NCI-H2029 treated with DMSO at 0.1 percent for 48 hours (cell line): Measurements from ENCODE around the gene TRIM38.
"Not testable (repeated sequence)": the region's sequence is repeated elsewhere in the genome, so short reads cannot be mapped to it uniquely, and the experiment has no call there.

Experiments used
- DNase-seq: peaks from one replicate; lab custom pipeline; 2025; lab: John Stamatoyannopoulos, UW

The TRIM38 gene

GRCh38 chr6:25962149-25963127, at the start of gene TRIM38:
Gene TRIM38, plus strand, starts transcription at chr6:25962802. Its CDS starts 3,721 bp downstream, at chr6:25966523.
- peak; percentile 28 for DNase-seq

- DNase-seq = no peak
These were observed 48.9 kb upstream of the TRIM38 start for GRCh38 chr6:25913741-25914140.

- DNase-seq = no peak
These were observed 46.3 kb upstream of the TRIM38 start for GRCh38 chr6:25916330-25916729.

- DNase-seq = no peak
These were observed 45.7 kb upstream of the TRIM38 start for GRCh38 chr6:25916789-25917490.

GRCh38 chr6:25918083-25918683, 44.4 kb upstream of the TRIM38 start:
- no peak for DNase-seq

- DNase-seq = no peak
These were observed 42.9 kb upstream of the TRIM38 start for GRCh38 chr6:25919657-25920056.

- DNase-seq = no peak
These were observed 40.9 kb upstream of the TRIM38 start for GRCh38 chr6:25921525-25922203.

GRCh38 chr6:25922301-25922700, 40.3 kb upstream of the TRIM38 start:
- no peak for DNase-seq

GRCh38 chr6:25925876-25926275, 36.7 kb upstream of the TRIM38 start:
- DNase-seq = no peak

GRCh38 chr6:25927178-25927577, 35.4 kb upstream of the TRIM38 start:
- DNase-seq = no peak

- no peak for DNase-seq
These were observed 34.8 kb upstream of the TRIM38 start for GRCh38 chr6:25927756-25928216.

- no peak for DNase-seq
These were observed 33.9 kb upstream of the TRIM38 start for GRCh38 chr6:25928562-25929324.

- DNase-seq = not testable (repeated sequence)
These were observed 32.8 kb upstream of the TRIM38 start for GRCh38 chr6:25929785-25930184.

GRCh38 chr6:25930532-25931410, 31.8 kb upstream of the TRIM38 start, which contains the start of gene SLC17A2:
Gene SLC17A2, minus strand, starts transcription at chr6:25930691. Its CDS starts 4,895 bp downstream, at chr6:25925796.
- DNase-seq = no peak

GRCh38 chr6:25931411-25931709, 31.2 kb upstream of the TRIM38 start:
- no peak for DNase-seq

GRCh38 chr6:25934156-25934555, 28.4 kb upstream of the TRIM38 start:
- no peak for DNase-seq

GRCh38 chr6:25934735-25935313, 27.8 kb upstream of the TRIM38 start:
- DNase-seq = no peak

GRCh38 chr6:25935953-25936352, 26.6 kb upstream of the TRIM38 start:
- no peak for DNase-seq

GRCh38 chr6:25939593-25939992, 23.0 kb upstream of the TRIM38 start:
- DNase-seq = no peak
